GM13976 (cell line): ENCODE data around the gene CHD9.
"Not testable (repeated sequence)": the region's sequence is repeated elsewhere in the genome, so short reads cannot be mapped to it uniquely, and the experiment has no call there.

ENCODE experiments used
- DNase-seq: peaks from one replicate; pipeline ENCODE4 v3.0.0; 2012; ENCODE audit warnings: low spot score
- CTCF ChIP-seq: IDR thresholded peaks from 2 replicates; pipeline ENCODE4 v1.5.1; 2012; ENCODE audit warnings: borderline replicate concordance, mild to moderate bottlenecking; ENCODE audit not compliant: insufficient read depth; ENCODE audit errors: extremely low read depth, missing control alignments, control extremely low read depth
- in situ Hi-C: fragments of 300-500 bp; cut with MboI; formaldehyde crosslinking; loops from one replicate; pipeline ENCODE4 v1.12.0; 2022; ENCODE audit warnings: low sequenced_read_pairs, mixed read lengths, inconsistent platforms; ENCODE audit not compliant: unreplicated experiment

CHD9 gene

GRCh38 chr16:53261276-53261675, 206.5 kb downstream of the CHD9 start:
- TF ChIP-seq CTCF: no peak
- DNase-seq: no peak
- in situ Hi-C loops: no loop called here

GRCh38 chr16:53262645-53263044, 207.9 kb downstream of the CHD9 start:
- DNase-seq: no peak
- in situ Hi-C loops: no loop called here

GRCh38 chr16:53266156-53266555, 211.4 kb downstream of the CHD9 start:
- no peak for TF ChIP-seq CTCF
- in situ Hi-C loops: no loop called here
- no peak for DNase-seq

More at GRCh38 chr16:53262645-53263044, 207.9 kb downstream of the CHD9 start:
- TF ChIP-seq CTCF: no peak

- DNase-seq, in situ Hi-C loops: not testable (repeated sequence)
These were observed 223.7 kb downstream of the CHD9 start for GRCh38 chr16:53278498-53278897.

GRCh38 chr16:53281280-53281679, 226.5 kb downstream of the CHD9 start:
- in situ Hi-C loops: no loop called here
- no peak for TF ChIP-seq CTCF
- DNase-seq: no peak

GRCh38 chr16:53281859-53282258, 227.1 kb downstream of the CHD9 start:
- no peak for TF ChIP-seq CTCF
- in situ Hi-C loops: no loop called here
- no peak for DNase-seq

GRCh38 chr16:53282328-53282727, 227.5 kb downstream of the CHD9 start:
- DNase-seq: no peak
- in situ Hi-C loops: no loop called here
- no peak for TF ChIP-seq CTCF
